Measurements from ENCODE around the gene SLC25A47.

DNA sequence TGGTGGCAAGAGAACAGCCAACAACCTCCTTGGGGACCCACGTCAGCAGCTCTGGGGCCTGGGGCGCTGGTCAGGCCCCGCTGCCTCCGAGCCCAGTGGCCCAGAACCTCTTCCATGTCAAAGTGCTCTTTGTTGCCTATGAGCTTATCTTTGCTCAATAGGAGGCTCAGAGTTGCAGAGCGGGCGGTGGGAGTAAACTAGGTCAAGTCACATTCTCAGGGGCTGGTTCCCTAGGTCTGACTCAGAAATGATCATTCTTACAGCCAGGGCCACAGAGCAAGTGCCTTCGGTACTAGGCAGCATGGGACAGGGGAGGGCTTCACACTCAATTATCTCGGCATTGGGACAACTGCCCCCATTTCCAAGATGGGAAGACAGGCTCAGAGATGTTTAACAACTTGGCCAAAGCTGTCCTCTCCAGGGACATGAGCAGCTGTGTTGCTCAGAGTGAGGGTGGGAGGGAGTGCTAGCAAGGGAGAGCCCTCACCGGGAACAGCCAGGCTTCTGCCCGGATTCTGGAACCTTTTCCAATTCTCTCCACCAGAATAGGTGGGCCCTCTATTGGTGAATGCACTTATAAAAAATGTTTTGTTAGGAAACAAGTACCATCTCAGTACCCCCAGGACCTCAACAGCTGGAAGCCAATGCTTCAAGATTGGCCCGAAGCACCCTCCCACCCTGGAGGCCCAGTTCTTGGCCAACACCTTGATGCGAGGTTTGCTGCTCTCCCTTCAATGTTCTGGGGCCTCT, 28.8 kb upstream of the SLC25A47 start:
- TF ChIP-seq CREB1 (CRISPR knock-in tag; IDR thresholded peaks at IDR 0.05) (no peak), NFYB (CRISPR knock-in tag; conservative IDR thresholded peaks at IDR 0.05; ENCODE audit: low read depth) (no peak), NR3C1 (CRISPR knock-in tag; conservative IDR thresholded peaks at IDR 0.05; ENCODE audit: low read depth) (no peak), CREM (CRISPR knock-in tag; IDR thresholded peaks at IDR 0.05) (no peak), ZNF263 (CRISPR knock-in tag; IDR thresholded peaks at IDR 0.05; ENCODE audit: low read depth) (no peak), KAT7 (CRISPR knock-in tag; IDR thresholded peaks at IDR 0.05; ENCODE audit: borderline replicate concordance) (no peak)
- TF ChIP-seq, protein P1, sequence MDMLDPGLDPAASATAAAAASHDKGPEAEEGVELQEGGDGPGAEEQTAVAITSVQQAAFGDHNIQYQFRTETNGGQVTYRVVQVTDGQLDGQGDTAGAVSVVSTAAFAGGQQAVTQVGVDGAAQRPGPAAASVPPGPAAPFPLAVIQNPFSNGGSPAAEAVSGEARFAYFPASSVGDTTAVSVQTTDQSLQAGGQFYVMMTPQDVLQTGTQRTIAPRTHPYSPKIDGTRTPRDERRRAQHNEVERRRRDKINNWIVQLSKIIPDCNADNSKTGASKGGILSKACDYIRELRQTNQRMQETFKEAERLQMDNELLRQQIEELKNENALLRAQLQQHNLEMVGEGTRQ (CRISPR knock-in tag; IDR thresholded peaks at IDR 0.05), result no peak
- TF ChIP-seq, protein P2, sequence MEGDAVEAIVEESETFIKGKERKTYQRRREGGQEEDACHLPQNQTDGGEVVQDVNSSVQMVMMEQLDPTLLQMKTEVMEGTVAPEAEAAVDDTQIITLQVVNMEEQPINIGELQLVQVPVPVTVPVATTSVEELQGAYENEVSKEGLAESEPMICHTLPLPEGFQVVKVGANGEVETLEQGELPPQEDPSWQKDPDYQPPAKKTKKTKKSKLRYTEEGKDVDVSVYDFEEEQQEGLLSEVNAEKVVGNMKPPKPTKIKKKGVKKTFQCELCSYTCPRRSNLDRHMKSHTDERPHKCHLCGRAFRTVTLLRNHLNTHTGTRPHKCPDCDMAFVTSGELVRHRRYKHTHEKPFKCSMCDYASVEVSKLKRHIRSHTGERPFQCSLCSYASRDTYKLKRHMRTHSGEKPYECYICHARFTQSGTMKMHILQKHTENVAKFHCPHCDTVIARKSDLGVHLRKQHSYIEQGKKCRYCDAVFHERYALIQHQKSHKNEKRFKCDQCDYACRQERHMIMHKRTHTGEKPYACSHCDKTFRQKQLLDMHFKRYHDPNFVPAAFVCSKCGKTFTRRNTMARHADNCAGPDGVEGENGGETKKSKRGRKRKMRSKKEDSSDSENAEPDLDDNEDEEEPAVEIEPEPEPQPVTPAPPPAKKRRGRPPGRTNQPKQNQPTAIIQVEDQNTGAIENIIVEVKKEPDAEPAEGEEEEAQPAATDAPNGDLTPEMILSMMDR (IDR thresholded peaks at IDR 0.05), result no peak
- TF ChIP-seq, protein P3, sequence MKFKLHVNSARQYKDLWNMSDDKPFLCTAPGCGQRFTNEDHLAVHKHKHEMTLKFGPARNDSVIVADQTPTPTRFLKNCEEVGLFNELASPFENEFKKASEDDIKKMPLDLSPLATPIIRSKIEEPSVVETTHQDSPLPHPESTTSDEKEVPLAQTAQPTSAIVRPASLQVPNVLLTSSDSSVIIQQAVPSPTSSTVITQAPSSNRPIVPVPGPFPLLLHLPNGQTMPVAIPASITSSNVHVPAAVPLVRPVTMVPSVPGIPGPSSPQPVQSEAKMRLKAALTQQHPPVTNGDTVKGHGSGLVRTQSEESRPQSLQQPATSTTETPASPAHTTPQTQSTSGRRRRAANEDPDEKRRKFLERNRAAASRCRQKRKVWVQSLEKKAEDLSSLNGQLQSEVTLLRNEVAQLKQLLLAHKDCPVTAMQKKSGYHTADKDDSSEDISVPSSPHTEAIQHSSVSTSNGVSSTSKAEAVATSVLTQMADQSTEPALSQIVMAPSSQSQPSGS (CRISPR knock-in tag; IDR thresholded peaks at IDR 0.05; ENCODE audit: borderline replicate concordance, low read depth), result no peak
- TF ChIP-seq, protein P4, sequence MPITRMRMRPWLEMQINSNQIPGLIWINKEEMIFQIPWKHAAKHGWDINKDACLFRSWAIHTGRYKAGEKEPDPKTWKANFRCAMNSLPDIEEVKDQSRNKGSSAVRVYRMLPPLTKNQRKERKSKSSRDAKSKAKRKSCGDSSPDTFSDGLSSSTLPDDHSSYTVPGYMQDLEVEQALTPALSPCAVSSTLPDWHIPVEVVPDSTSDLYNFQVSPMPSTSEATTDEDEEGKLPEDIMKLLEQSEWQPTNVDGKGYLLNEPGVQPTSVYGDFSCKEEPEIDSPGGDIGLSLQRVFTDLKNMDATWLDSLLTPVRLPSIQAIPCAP (CRISPR knock-in tag; IDR thresholded peaks at IDR 0.05), result no peak
- TF ChIP-seq, protein P5, sequence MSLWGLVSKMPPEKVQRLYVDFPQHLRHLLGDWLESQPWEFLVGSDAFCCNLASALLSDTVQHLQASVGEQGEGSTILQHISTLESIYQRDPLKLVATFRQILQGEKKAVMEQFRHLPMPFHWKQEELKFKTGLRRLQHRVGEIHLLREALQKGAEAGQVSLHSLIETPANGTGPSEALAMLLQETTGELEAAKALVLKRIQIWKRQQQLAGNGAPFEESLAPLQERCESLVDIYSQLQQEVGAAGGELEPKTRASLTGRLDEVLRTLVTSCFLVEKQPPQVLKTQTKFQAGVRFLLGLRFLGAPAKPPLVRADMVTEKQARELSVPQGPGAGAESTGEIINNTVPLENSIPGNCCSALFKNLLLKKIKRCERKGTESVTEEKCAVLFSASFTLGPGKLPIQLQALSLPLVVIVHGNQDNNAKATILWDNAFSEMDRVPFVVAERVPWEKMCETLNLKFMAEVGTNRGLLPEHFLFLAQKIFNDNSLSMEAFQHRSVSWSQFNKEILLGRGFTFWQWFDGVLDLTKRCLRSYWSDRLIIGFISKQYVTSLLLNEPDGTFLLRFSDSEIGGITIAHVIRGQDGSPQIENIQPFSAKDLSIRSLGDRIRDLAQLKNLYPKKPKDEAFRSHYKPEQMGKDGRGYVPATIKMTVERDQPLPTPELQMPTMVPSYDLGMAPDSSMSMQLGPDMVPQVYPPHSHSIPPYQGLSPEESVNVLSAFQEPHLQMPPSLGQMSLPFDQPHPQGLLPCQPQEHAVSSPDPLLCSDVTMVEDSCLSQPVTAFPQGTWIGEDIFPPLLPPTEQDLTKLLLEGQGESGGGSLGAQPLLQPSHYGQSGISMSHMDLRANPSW (CRISPR knock-in tag; conservative IDR thresholded peaks at IDR 0.05; ENCODE audit: low read depth), result no peak
